ENCODE results near the gene BPIFB6.

The BPIFB6 gene

DNA sequence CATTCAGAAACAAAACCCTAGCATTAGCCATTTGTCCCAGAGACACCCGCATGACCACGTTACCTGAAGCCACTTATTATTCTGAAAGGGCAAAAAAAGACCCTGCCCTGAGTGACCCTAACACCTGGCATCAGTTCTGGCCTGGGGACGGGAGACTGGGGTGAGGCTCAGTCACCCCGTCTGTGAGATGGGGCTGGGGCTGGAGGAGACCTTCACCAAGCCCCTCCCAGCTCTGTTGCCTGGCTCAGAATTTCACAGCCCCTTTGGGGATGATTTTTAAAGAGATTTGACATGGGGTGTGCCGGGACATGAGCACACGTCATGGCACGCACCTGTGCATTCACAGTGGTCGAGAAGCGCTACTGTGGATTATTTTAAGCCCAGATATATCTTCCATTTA is 1.4 kb upstream of the BPIFB6 start:
- CTCF ChIA-PET: no interaction called here
- DNase-seq (ENCODE audit: low read depth, low spot score): no peak
- TF ChIP-seq, protein P1, sequence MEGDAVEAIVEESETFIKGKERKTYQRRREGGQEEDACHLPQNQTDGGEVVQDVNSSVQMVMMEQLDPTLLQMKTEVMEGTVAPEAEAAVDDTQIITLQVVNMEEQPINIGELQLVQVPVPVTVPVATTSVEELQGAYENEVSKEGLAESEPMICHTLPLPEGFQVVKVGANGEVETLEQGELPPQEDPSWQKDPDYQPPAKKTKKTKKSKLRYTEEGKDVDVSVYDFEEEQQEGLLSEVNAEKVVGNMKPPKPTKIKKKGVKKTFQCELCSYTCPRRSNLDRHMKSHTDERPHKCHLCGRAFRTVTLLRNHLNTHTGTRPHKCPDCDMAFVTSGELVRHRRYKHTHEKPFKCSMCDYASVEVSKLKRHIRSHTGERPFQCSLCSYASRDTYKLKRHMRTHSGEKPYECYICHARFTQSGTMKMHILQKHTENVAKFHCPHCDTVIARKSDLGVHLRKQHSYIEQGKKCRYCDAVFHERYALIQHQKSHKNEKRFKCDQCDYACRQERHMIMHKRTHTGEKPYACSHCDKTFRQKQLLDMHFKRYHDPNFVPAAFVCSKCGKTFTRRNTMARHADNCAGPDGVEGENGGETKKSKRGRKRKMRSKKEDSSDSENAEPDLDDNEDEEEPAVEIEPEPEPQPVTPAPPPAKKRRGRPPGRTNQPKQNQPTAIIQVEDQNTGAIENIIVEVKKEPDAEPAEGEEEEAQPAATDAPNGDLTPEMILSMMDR (IDR thresholded peaks at IDR 0.05; ENCODE audit: insufficient read depth, low read length, missing control alignments): no peak
- no peak overlapping the region for H3K4me3 ChIP-seq (ENCODE audit: low read depth, low read length)
- POLR2A ChIA-PET: no interaction called here

GRCh38 chr20:33030569-33030968 is 879 bp upstream of the BPIFB6 start:
- ChIA-PET POLR2A (no interaction called here), CTCF (no interaction called here)
- no peak overlapping the region for H3K4me3 ChIP-seq (ENCODE audit: low read depth, low read length)
- no peak for DNase-seq (ENCODE audit: low read depth, low spot score)
- TF ChIP-seq, protein P1 (IDR thresholded peaks at IDR 0.05; ENCODE audit: insufficient read depth, low read length, missing control alignments): no peak

- POLR2A ChIA-PET: no interaction called here
- TF ChIP-seq, protein P1 (IDR thresholded peaks at IDR 0.05; ENCODE audit: insufficient read depth, low read length, missing control alignments): no peak
- CTCF ChIA-PET: no interaction called here
- H3K4me3 ChIP-seq (ENCODE audit: low read depth, low read length): no peak overlapping the region
- no peak for DNase-seq (ENCODE audit: low read depth, low spot score)
Measured at GRCh38 chr20:33032555-33032954, 1.1 kb downstream of the BPIFB6 start.

GRCh38 chr20:33033381-33033780 is 1.9 kb downstream of the BPIFB6 start:
- CTCF ChIA-PET: no interaction called here
- DNase-seq (ENCODE audit: low read depth, low spot score): no peak
- TF ChIP-seq, protein P1 (IDR thresholded peaks at IDR 0.05; ENCODE audit: insufficient read depth, low read length, missing control alignments): no peak
- no peak overlapping the region for H3K4me3 ChIP-seq (ENCODE audit: low read depth, low read length)
- POLR2A ChIA-PET: no interaction called here

DNA sequence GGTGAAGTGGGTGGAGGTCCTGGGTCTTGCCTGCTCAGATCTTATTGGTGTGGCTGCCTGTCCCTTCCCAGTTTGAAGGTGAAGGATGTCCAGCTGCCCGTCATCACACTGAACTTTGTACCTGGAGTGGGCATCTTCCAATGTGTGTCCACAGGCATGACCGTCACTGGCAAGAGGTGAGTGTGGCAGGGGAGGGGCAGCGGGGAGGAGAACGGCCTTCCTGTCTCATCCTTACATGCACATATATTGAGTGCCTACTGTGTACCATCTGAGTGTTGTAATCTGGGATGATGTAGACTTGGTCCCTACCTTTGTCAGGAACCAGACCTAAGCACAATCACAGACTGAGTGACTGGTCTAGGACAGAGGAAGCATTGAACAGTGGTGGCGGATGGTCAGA is 2.7 kb downstream of the BPIFB6 start:
- ChIA-PET CTCF (no interaction called here), POLR2A (no interaction called here)
- TF ChIP-seq, protein P1 (IDR thresholded peaks at IDR 0.05; ENCODE audit: insufficient read depth, low read length, missing control alignments): no peak
- no peak overlapping the region for H3K4me3 ChIP-seq (ENCODE audit: low read depth, low read length)
- DNase-seq (ENCODE audit: low read depth, low spot score): no peak

DNA sequence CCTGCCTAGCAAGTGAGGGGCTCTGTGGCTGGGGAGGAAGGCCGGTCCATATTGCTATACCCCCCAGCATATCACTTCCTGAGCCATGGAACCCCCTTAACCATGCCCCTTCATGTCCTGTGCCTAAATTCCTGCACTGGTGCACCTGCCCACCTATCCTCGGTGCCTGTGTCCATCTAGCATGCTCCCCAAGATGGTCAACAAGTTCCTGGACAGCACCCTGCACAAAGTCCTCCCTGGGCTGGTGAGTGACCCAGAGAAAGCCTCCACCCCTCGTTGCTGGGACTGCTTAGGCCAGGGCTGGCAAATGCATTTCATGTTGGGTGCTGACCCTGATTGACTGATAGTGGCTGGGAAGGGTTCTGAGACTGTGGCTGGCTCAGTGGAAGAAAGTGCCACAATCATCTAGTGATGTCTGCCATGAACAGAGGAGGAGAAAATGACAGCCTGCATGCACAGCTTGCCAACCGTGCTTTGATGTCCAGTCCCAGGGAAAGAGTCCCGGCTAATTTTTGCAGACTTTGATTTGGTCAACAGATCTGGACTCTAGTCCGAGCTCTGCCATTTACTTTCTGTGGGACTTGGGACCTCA is 3.5 kb downstream of the BPIFB6 start:
- TF ChIP-seq, protein P1 (IDR thresholded peaks at IDR 0.05; ENCODE audit: insufficient read depth, low read length, missing control alignments): no peak
- DNase-seq (ENCODE audit: low read depth, low spot score): no peak
- CTCF ChIA-PET: no interaction called here
- POLR2A ChIA-PET: no interaction called here
- H3K4me3 ChIP-seq (ENCODE audit: low read depth, low read length): no peak overlapping the region

All from AG04449 (cell line).